Stimulated activated CD8-positive, alpha-beta memory T cell treated with anti-CD3 and anti-CD28 coated beads, Interleukin-4, amount 100 ng/mL, for 24 hours (primary cell): ENCODE measurements around the gene SLC51B.
"Not testable (repeated sequence)": the region's sequence is repeated elsewhere in the genome, so short reads cannot be mapped to it uniquely, and the experiment has no call there.

Experiments used
- DNase-seq: peaks from one replicate; pipeline ENCODE4 v3.0.0-alpha.2; 2020; ENCODE audit warnings: low read depth

SLC51B gene

DNA sequence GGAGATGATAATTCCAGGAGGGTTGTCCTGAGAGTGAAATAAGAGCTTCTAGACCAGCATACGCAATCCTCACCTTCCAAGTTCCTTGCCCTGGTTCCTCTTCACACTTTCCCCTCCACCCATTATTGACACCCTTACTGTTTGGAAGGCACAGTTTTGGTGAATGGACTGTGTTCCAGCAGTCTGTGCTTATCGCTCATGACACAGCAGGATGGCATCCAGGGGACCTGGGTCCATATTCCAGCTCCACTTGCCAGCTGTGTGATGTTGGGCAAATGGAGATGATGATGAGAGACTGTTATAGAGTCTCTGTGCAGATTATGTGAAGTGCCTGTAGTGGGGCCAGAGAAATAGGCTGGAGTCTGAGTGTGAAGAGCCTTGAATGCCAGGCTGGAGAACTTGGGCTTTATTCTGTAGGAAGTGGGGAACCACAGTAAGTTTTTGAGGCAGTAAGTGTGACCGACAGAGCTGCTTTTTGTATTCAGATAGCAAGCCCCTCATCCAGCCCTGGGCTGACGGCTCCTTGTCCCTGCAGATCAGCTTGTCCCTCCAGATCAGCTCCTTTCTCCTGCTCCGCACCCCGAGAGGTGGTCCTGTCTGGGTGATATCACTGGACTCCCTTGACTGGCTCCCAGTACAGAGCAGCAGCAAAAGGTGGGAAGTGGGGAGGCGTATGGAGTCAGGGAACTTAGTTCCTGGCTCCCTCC lies 39.5 kb downstream of the SLC51B start:
- DNase-seq, result no peak

DNA sequence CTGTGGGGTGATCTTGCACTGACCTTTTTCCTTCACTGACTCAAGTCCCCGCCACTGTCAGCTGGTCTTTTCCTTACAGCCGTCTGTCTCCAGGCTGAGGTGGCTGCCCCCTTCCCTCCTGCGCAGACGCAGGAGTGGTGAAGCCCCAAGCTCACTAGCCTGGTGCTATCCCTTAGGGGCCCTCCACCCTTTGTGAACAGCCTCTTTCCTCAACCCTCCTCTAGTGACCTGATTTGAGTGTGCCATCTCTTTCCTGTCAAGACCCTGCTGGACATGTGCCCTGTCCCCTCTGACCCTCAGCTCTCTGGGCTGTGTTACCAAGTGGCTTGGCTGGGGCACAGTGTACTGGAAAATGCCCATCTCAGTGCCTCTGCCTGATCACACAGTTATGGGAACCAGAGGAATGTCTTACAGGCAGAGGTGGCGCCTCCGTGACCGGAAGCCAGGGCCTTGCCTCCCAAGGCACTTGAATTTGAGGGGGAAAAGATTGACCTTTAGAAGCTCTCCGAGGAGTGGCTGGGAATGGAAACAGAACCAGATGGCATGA lies 40.1 kb downstream of the SLC51B start:
- no peak for DNase-seq

DNA sequence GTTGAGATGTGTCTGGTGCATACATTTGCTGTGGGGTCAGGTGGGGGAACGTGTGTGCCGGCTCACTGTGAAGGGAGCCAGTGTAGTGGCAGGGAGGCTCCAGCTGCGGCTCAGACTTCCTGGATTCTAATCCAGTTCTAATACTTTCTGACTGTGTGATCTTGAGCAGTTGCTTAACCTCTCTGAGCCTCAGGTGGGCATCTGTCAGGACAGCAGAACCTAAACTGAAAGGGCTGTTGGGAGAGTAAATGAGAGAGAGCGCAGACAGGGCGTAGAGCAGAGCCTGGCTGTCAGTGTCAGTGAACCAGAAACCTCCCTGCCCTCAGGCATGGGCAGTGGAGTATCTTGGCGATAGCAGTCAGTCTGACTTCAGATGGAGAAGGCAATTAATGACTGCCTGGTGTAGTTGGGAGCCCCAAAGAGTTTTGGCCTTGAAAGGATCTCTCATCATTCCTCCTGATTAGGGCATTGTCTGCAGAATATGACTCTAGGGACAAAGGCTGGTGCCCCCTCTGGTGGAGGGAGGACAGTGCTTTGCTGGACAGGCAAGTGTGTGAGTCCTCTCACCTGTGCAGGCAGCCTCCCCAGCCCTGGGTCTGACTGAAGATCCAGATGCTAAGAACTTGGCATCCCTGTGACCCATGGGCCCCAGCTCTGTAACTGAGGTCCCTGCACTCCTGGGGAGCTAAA lies 40.9 kb downstream of the SLC51B start:
- DNase-seq, result no peak

GRCh38 chr15:65086680-65087111 lies 41.5 kb downstream of the SLC51B start:
- DNase-seq, result no peak

DNA sequence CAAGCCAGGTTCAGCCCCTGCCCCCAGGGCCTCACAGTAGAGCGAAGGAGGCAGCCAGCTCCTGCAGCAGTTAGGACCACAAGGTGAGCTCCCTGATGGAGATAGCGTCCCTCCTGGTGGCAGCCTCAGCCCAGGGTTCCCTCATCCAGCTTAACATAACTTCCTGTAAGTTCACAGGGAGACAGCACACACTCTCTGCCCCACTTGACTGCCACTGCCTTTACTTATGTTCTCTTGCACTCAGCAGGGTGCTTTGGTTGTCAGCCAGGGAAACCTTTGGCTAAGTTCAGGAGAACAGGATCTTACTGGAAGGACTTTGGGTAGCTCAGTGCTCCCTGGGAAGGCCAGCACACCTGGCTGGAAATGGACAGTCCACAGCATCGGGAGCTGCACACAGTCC lies 42.2 kb downstream of the SLC51B start:
- DNase-seq, result no peak

- no peak for DNase-seq
These were observed 42.9 kb downstream of the SLC51B start for GRCh38 chr15:65087873-65088642.

DNA sequence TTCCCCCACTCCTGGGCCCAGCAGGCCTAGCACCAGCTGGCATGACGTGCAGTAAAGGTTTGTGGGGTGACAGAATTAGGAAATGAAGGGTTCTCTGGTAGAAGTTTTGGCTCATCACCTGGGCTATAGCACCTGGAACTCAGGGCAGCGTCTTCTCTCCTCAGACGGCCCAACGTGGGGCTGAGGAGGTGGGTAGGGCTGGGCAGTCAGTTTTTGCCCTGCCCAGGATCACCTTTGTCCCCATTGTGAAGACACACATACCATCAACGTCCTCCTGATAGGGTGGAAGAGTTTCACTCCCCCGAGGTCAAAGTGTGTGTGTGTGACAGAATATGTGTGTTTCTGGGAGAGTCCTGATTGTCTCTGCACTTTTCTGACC lies 43.4 kb downstream of the SLC51B start:
- no peak for DNase-seq

DNA sequence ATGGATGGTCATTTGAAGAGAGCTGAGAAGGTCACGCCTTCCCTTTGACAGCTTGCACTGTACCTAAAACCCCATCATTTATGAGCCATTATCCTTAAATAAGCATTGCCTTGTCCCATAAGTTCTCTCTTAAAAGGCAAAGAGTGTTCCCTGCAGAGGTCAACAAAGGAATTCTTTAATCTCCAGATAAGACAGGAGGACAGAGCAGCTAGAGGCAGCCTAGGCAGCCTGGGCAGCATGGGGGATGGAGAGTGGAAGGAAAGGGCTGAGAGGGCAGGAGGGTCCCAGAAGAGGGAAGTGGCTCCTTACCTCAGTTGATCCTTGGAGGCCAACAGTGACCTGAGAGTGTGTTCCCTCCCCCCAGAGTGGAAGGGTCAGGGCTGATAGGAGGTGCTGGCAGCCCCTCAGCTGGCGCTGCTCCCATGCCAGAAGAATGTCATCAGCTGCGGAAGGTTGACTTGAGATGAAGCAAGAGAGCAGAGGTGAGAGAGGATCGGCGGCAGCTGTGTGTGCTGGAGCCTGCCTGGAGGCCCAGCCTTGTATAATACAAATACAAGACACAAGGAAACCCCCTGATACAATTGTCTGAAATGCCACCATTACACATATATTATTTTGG lies 44.1 kb downstream of the SLC51B start:
- DNase-seq, result no peak

GRCh38 chr15:65091946-65092770 lies 47.0 kb downstream of the SLC51B start:
- DNase-seq, result no peak

GRCh38 chr15:65092911-65093792 lies 48.0 kb downstream of the SLC51B start:
- DNase-seq, result no peak

DNA sequence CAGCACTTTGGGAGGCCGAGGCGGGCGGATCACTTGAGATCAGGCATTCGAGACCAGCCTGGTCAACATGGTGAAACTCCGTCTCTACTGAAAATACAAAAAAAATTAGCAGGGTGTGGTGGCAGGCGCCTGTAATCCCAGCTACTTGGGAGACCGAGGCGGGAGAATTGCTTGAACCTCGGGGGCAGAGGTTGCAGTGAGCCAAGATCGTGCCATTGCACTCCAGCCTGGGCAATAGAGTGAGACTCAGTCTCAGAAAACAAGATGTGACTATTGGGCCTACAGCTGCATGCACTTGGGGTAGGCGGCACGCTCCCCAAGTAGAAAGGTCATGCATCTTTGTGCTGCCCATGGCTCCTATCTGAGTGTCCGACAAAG lies 48.6 kb downstream of the SLC51B start:
- DNase-seq, result not testable (repeated sequence)

- DNase-seq, result no peak
These were observed 49.3 kb downstream of the SLC51B start for GRCh38 chr15:65094294-65094995.

DNA sequence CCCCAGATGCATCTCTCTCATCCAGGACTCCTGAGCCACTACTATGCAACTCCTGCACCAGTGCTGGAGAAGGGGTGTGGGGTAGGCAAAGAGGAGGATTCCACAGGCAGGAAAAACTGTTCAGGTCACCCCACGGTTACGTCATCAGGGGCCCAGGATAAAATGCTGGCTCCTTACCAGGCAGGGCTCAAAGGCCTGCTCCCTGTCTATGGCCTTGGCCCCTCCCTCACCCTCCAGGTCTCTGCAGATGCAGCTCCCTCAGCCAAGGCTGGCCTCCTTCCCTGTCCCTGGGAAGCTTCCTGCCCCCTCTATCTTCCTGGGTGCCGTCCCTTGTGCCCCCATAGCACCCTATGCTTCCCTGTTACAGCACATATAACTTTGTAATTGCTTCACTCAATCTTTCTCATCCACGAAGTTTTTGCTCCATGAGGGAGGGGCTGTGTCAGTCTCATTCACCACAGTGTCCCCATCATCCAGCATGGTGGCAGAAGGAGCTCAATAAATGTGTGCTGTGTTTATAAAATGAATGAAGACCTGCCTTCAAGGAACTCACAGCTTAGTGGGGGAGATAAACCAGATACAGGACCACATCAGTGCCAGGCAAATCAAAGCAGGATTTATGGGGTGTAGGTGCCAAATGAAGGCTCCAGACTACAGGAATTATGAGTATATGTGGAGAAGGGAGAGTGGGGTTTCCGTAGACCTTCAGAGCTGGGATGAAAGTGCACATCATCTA lies 50.0 kb downstream of the SLC51B start:
- DNase-seq, result no peak

DNA sequence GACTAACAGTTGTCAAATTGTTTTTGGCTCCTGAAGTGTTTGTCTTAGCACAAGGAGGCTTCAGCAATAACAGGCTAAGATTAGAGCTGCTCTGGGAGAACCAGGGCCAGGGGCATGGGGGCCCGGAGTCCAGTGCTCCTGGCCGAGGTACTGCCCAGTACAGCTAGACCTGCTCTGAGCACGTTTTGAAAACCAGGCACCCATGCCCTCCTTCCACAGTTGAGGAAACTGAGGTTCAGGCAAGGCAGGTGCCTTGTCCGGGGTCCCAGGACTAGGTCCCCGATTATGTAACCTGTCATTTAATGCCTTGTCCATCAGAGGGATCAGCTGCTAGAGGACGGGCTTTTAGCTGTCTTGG lies 50.5 kb downstream of the SLC51B start:
- DNase-seq, result no peak

- DNase-seq, result no peak
These were observed 51.5 kb downstream of the SLC51B start for GRCh38 chr15:65096481-65097385.

DNA sequence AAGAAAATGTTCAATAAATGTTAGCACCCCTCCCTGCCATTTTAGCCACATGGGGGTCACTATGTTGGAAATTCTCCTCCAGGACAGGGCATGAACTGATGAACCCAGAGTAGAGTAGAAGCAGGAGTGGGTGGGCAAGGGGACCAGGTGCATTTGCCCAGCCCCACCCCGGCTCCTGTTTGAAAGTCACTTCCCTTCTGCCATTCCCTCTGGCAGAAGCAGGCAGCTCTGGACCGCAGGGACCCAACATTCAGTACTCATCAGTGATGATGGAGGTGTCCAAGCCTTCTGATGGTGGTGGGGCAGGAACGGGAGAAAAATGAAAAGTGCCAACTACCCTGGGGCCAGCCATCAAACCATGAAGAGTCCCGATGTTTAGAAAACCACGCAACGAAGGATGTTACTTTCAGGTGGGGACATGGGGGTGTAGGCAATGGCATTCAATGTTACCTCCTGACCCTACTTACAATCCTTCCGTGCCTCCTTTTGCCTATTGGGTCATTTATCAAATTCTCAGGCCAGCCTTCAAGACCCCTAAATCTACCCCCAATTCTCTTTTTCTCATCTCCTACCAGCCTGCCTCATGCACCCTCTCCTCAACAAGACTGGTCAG lies 52.6 kb downstream of the SLC51B start:
- DNase-seq, result no peak

GRCh38 chr15:65099336-65099735 lies 54.1 kb downstream of the SLC51B start:
- DNase-seq, result no peak

DNA sequence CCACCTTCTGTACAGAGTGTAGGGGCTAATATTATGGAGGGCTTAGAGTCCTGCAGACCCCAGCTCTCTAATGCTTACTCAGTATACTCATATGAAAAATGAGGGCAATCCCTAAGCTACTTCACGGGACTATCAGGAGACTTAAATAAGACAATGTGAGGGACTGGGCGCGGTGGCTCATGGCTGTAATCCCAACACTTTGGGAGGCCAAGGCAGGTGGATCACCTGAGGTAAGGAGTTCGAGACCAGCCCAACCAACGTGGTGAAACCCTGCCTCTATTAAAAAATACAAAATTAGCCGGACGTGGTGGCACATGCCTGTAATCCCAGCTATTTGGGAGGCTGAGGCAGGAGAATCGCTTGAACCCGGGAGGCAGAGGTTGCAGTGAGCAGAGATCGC lies 54.6 kb downstream of the SLC51B start:
- DNase-seq, result not testable (repeated sequence)
